NCI-H1436 treated with DMSO at 0.1 percent for 48 hours (cell line): ENCODE data around the gene TNFAIP2.
"Not testable (repeated sequence)": the region's sequence is repeated elsewhere in the genome, so short reads cannot be mapped to it uniquely, and the experiment has no call there.

Experiments used
- DNase-seq: peaks from one replicate; lab custom pipeline; 2025; lab: John Stamatoyannopoulos, UW

Gene TNFAIP2

GRCh38 chr14:103155826-103156394 lies 32.6 kb downstream of the TNFAIP2 start:
- no peak for DNase-seq

GRCh38 chr14:103156651-103157378 lies 33.6 kb downstream of the TNFAIP2 start:
- DNase-seq = no peak

- no peak for DNase-seq
Measured at GRCh38 chr14:103157969-103158368, 34.7 kb downstream of the TNFAIP2 start.

DNA sequence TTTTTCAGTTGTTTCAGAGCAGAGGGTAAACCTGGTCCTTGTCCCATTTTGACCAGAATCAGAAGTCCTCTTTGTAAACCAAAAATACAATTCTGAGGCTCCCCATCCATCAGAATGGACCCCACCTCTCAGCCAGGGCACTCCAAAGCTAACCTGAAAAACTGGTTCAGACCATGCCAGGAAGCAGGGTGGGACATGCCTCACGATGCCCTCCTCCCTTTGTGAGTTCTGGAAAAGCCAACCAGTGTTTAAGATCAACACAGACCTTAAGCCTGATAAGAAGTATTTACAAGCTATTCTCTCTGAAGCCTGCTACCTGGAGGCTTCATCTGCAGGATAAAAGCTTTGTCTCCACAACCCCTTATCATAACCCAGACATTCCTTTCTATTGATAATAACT lies 35.4 kb downstream of the TNFAIP2 start:
- DNase-seq = no peak

GRCh38 chr14:103160321-103161053 lies 37.2 kb downstream of the TNFAIP2 start:
- no peak for DNase-seq

DNA sequence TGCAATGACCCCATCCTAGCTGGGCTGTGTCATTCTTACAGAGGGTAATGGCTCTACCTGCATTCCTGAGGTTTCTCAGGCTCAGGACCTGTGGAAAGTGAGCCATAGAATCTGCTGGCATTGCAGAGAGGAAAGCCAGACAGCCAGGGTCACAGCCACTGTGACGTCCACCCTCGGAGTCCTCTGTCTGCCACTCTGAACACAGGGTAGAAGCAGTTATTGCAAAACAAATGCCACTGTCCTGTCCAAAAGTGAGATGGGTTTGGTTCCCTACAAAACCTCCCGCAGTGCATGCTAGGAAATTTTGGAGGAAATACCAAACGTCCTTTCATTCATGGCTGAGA lies 37.8 kb downstream of the TNFAIP2 start:
- DNase-seq = no peak

DNA sequence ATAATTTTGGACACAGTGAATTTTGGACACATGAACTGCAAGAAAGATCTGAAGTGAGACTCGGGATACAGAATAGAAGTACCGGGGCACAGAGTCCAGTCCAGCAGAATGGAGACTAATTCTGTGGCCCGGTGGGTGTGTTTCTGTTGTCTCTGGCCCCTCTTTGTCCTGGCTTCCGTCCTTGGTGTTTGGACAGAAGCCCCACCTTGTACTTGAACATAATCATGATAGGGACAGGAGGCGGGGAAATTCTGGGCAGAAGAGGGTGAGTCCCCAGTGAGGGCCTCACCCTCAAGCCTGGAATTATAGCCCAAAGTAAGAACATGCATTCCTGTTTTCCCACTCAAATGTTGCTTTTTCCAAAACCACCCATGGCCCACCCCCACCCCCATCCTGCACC lies 39.9 kb downstream of the TNFAIP2 start:
- DNase-seq = no peak

GRCh38 chr14:103164006-103164405 lies 40.7 kb downstream of the TNFAIP2 start:
- DNase-seq = no peak

DNA sequence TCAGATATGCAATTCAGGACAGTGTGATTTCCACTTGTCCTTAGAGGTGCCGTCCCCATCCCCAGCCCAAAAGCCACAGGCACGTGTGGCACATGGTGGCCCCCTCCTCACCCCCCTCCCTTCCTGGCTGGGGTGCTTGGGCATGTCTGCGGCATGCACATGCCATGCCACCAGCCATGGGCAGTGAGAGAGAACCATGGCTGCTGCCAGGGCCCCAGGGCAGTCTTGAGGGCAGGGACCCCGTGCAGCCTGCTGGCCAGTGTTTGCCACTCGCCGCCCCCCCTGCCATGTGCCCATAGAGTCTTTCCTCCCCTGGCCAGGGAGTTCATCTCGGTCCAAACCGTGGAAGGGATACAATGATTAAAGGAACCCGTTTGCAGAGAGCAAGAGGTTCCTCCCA lies 41.5 kb downstream of the TNFAIP2 start:
- DNase-seq = no peak

DNA sequence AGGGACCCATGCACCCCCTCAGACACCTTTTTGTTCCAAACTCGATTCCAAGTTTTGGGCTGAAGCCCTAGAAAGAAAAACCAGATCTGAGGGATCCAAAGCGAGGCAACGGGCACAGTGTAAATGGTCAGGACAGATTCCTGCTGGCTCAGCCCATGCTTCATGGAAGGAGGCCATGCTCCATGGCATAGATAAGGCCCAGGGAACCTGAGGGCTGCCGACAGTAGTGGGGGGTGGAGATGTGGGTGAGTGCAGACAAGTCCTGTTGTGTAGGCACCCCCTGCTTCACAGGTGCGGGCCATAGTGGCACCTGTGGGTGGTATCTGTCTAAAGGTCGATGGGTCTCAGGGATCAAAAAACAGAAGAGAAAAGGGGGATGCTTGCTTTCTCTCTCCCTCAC lies 42.1 kb downstream of the TNFAIP2 start:
- DNase-seq = no peak

GRCh38 chr14:103169954-103170353 lies 46.7 kb downstream of the TNFAIP2 start:
- DNase-seq = no peak

- not testable (repeated sequence) for DNase-seq
Measured at GRCh38 chr14:103171206-103171605, 47.9 kb downstream of the TNFAIP2 start.

GRCh38 chr14:103172921-103173320 lies 49.7 kb downstream of the TNFAIP2 start:
- DNase-seq = no peak

DNA sequence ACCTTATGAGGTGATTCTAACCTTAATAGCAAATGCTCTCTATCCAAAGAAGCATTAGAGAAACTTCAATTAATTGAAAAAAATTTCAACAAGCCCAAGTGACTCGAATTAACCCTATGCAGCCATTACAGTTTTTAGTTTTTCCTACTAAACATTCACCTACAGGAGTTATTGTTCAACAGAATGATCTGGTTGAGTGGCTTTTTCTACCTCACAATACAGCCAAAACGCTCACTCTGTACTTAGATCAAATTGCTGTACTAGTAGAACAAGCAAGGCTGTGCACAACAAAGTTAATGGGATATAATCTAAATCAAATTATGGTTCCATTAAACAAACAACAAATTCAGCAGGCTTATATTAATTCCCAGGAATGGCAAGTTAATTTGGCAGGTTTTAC lies 50.6 kb downstream of the TNFAIP2 start:
- DNase-seq = not testable (repeated sequence)

DNA sequence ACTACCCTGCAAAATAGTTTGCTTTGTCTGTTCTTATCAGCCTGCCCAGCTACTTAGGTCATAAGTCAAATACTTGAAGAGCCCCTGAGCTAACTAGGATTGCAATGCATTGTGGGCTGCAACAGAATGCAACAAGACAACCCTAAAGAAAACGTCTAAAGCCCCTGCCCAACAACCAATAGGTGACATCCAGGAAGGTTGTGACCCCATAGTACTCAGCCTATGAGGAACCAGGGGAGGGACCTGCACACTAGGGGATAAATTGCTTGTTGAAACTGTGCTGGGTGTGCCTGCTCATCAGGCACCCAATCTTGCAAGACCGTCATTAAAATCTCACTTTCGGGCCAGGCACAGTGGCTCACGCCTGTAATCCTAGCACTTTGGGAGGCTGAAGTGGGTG lies 52.9 kb downstream of the TNFAIP2 start:
- DNase-seq = not testable (repeated sequence)

DNA sequence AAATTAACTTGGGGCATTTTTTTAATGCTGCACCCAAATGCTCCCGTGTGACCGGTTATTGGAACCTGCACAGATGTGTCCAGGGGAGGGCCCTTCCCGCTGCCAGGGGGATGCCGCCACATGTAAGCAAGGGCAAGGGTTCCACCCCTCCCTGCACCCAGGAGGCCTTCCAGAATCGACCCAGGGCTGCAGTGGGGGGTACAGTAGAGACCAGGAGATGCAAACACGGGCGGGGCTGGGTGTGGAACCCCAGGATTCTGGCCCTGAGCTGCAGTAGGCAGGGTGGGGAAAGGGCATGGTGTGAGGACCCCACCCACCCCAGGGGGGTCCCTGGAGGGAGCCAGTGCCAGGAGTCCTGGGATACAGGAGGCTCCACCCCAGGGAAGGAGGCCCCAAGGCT lies 54.1 kb downstream of the TNFAIP2 start:
- no peak for DNase-seq

- no peak for DNase-seq
Measured at GRCh38 chr14:103178521-103178920, 55.3 kb downstream of the TNFAIP2 start.

GRCh38 chr14:103179094-103179493 lies 55.8 kb downstream of the TNFAIP2 start:
- no peak for DNase-seq

GRCh38 chr14:103180331-103180730 lies 57.1 kb downstream of the TNFAIP2 start:
- DNase-seq = no peak

GRCh38 chr14:103184046-103184445 lies 60.8 kb downstream of the TNFAIP2 start:
- no peak for DNase-seq

DNA sequence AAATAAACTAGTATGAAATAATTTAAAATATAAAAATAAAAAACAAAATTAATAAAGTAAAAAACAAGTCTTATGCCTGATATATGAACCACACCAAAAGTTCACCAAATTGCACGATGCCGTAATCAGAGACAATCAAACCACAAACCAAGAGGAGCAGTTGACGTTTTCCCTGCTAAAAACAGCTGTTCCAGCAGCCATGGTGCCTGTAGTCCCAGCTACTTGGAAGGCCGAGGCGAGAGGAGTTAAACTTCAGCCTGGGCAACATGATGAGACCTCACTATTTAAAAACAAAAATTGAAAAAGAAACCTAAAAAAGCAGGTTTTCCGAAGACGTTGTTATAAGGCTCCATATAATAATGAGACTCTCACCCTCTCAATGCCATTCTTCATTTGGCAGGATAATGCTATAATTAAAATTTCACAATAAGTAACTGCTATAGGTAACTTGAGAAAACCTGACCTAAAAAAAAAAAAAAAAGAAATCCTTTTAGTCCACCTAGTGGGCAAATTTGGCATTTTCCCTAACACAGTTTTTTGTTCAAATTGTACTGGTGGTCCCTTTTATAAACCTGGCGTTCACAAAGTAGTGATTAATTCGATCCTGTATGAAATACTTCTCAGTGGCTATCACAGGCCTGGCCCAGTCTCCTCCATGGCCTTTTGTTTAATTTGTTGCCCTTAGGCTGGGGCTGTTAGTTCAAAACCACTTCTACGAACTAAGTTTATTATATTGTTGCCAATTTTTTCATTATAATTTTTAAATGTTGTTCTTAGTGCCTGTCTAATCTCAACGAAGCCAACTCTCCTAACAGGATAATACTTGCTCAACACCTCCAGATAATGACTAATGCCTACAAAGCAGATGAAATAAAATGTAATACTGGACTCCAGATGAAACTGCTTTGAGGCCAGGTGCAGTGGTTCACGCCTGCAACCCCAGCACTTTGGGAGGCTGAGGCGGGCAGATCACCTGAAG lies 62.1 kb downstream of the TNFAIP2 start:
- DNase-seq = peak; percentile 9

DNA sequence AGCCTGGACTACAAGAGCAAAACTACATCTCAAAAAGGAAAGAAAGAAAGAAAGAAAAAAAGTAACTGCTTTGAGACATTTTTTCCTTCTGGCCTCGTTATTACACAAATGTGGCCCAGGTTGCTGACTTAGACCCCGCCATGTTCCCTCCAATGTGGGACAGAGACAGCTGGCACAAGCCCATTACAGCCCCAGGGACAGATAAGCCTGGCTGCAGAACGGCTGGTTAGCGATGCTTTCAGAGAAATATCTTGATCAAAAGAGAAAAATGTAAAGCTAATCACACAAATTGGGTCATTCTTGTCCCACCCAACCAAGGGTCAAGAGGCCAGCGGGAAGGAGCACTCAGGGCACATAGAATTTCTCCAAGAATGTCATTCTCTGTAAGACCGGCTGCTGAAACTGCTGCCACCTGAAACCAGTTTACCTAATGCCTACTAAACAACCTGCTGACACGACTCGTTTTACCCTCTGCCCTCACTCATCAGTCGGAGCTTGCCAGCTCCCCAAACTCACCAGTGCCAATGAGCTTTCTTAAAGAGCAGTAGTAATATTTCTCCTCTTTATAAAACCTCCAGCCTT lies 63.1 kb downstream of the TNFAIP2 start:
- no peak for DNase-seq
